ENCODE measurements around the gene TMEM100. TPM values are rescaled to one million over a fixed set of nuclear protein-coding genes. Genes with fewer than 3 reads are reported as not detected.

The TMEM100 gene
- total RNA-seq: 7.2 TPM
- polyA plus RNA-seq (ENCODE audit: insufficient read depth, low read depth, low replicate concordance): 0.67 TPM
- long read RNA-seq, donor 1, transcript TMEM100-201 (2 exons, 1,747 nt): major isoform, 5 of 5 reads
- long read RNA-seq, donor 1, partial matches to known transcripts: 0 of 5 reads
- long read RNA-seq, donor 1, other reads (novel, unspliced or antisense): 0 of 5 reads
- long read RNA-seq, donor 2, transcript TMEM100-201 (2 exons, 1,747 nt): major isoform, 10 of 33 reads
- long read RNA-seq, donor 2, partial matches to known transcripts: 0 of 33 reads
- long read RNA-seq, donor 2, other reads (novel, unspliced or antisense): 23 of 33 reads
- long read RNA-seq, donor 3, transcript TMEM100-201 (2 exons, 1,747 nt): major isoform, 10 of 22 reads
- long read RNA-seq, donor 3, partial matches to known transcripts: 0 of 22 reads
- long read RNA-seq, donor 3, other reads (novel, unspliced or antisense): 12 of 22 reads
- long read RNA-seq, donor 4, partial matches to known transcripts: 0 of 9 reads
- long read RNA-seq, donor 4, other reads (novel, unspliced or antisense): 7 of 9 reads
- long read RNA-seq, donor 5: 0 reads
- long read RNA-seq, donor 6, transcript TMEM100-201 (2 exons, 1,747 nt): major isoform, 32 of 66 reads
- long read RNA-seq, donor 6, partial matches to known transcripts: 0 of 66 reads
- long read RNA-seq, donor 6, other reads (novel, unspliced or antisense): 34 of 66 reads
- long read RNA-seq, donor 7: 0 reads
- long read RNA-seq, donor 8, transcript TMEM100-201 (2 exons, 1,747 nt): major isoform, 7 of 18 reads
- long read RNA-seq, donor 8, partial matches to known transcripts: 0 of 18 reads
- long read RNA-seq, donor 8, other reads (novel, unspliced or antisense): 11 of 18 reads
- long read RNA-seq, donor 9, partial matches to known transcripts: 0 of 4 reads
- long read RNA-seq, donor 9, other reads (novel, unspliced or antisense): 0 of 4 reads
- long read RNA-seq, donor 10, transcript TMEM100-201 (2 exons, 1,747 nt): major isoform, 10 of 15 reads
- long read RNA-seq, donor 10, partial matches to known transcripts: 0 of 15 reads
- long read RNA-seq, donor 10, other reads (novel, unspliced or antisense): 5 of 15 reads

- Histone ChIP-seq H3K4me1 (ENCODE audit: control insufficient read depth in 2 of 3, insufficient read depth in 2 of 3, low read depth in 1 of 3, low read length in 3 of 3) (peaks cover 0 to 4% (median 0%) of the 10 kb centered on the region in 3 donors), H3K9ac (ENCODE audit: low read length in 3 of 3) (peak within 1 kb of the TSS in 1 of 3 donors; percentile 17), H3K9me3 (ENCODE audit: control insufficient read depth in 2 of 3, insufficient read depth in 1 of 3, low read length in 3 of 3) (no peaks in the 10 kb centered on the region), H3K27ac (ENCODE audit: low read depth in 2 of 2, low read length in 2 of 2) (no peak within 1 kb of the TSS), H3K36me3 (ENCODE audit: control insufficient read depth in 2 of 3, insufficient read depth in 3 of 3, low read length in 3 of 3) (no peaks in the 10 kb centered on the region), H3K27me3 (ENCODE audit: control insufficient read depth, insufficient read depth, low read length) (no peaks in the 10 kb centered on the region), H3K4me3 (ENCODE audit: low read length in 3 of 3) (peak within 1 kb of the TSS; percentile 40 to 67 (median 60))
- no peak for TF ChIP-seq CTCF (IDR thresholded peaks at IDR 0.05; ENCODE audit: borderline replicate concordance, extremely low read depth, insufficient read depth)
- FAIRE-seq: no peak
- peak in 3 of 5 donors; percentile 54 to 84 (median 73) for DNase-seq
- intact Hi-C loops (cut with DNase I): no loop called here
These were observed at the start of gene TMEM100 for GRCh38 chr17:55722742-55723487. Gene TMEM100 (minus strand): TSS chr17:55722864. CDS start chr17:55721070, 1,794 bp downstream.

- intact Hi-C loops (cut with DNase I): loop anchor here (5.0 kb wide), 1 partner anchor 250 kb away; no protein-coding TSS in a partner anchor
- Histone ChIP-seq H3K36me3 (ENCODE audit: control insufficient read depth in 2 of 3, insufficient read depth in 3 of 3, low read length in 3 of 3) (peaks cover 7 to 35% (median 13%) of the 10 kb centered on the region in 3 donors), H3K27ac (ENCODE audit: low read depth in 2 of 2, low read length in 2 of 2) (no peak overlapping the region), H3K4me1 (ENCODE audit: control insufficient read depth in 2 of 3, insufficient read depth in 2 of 3, low read depth in 1 of 3, low read length in 3 of 3) (peaks cover 0 to 13% (median 3%) of the 10 kb centered on the region in 3 donors), H3K9ac (ENCODE audit: low read length in 3 of 3) (no peak overlapping the region), H3K4me3 (ENCODE audit: low read length in 3 of 3) (no peak overlapping the region), H3K9me3 (ENCODE audit: control insufficient read depth in 2 of 3, insufficient read depth in 1 of 3, low read length in 3 of 3) (no peaks in the 10 kb centered on the region), H3K27me3 (ENCODE audit: control insufficient read depth, insufficient read depth, low read length) (no peaks in the 10 kb centered on the region)
- no peak for TF ChIP-seq CTCF (IDR thresholded peaks at IDR 0.05; ENCODE audit: borderline replicate concordance, extremely low read depth, insufficient read depth)
- FAIRE-seq: no peak
- DNase-seq: no peak
These were observed 49.4 kb upstream of the TMEM100 start for GRCh38 chr17:55772086-55772485.

GRCh38 chr17:55770196-55770870 is 47.7 kb upstream of the TMEM100 start:
- FAIRE-seq: peak; percentile 35
- Histone ChIP-seq H3K9ac (ENCODE audit: low read length in 3 of 3) (no peak overlapping the region), H3K27ac (ENCODE audit: low read depth in 2 of 2, low read length in 2 of 2) (peak overlapping the region in 1 of 2 donors; percentile 42), H3K4me1 (ENCODE audit: control insufficient read depth in 2 of 3, insufficient read depth in 2 of 3, low read depth in 1 of 3, low read length in 3 of 3) (peaks cover 0 to 13% (median 3%) of the 10 kb centered on the region in 3 donors), H3K4me3 (ENCODE audit: low read length in 3 of 3) (no peak overlapping the region), H3K27me3 (ENCODE audit: control insufficient read depth, insufficient read depth, low read length) (no peaks in the 10 kb centered on the region), H3K9me3 (ENCODE audit: control insufficient read depth in 2 of 3, insufficient read depth in 1 of 3, low read length in 3 of 3) (no peaks in the 10 kb centered on the region), H3K36me3 (ENCODE audit: control insufficient read depth in 2 of 3, insufficient read depth in 3 of 3, low read length in 3 of 3) (peaks cover 0 to 19% (median 11%) of the 10 kb centered on the region in 3 donors)
- DNase-seq: peak in 2 of 5 donors; percentile 77 to 81
- peak; percentile 46 for TF ChIP-seq CTCF (IDR thresholded peaks at IDR 0.05; ENCODE audit: borderline replicate concordance, extremely low read depth, insufficient read depth)
- intact Hi-C loops (cut with DNase I): loop anchor here (5.0 kb wide), 1 partner anchor 248 kb away; no protein-coding TSS in a partner anchor

All from kidney (tissue), 22 donors.